HepG2 (cell line): ENCODE data around the gene AOX1. TPM values are rescaled to one million over a fixed set of nuclear protein-coding genes. Genes with fewer than 3 reads are reported as not detected.
"Not testable (repeated sequence)": the region's sequence is repeated elsewhere in the genome, so short reads cannot be mapped to it uniquely, and the experiment has no call there.

Experiments used
- ATAC-seq: fragments of 200-7000 bp; cut with Tn5 transposase; 3 replicates; pipeline ENCODE4 v1.9.1; 2020; ENCODE audit warnings: mild to moderate bottlenecking, moderate library complexity
- BruUV-seq: library from RNA; stranded (reverse); fragments of 400-500 nt; replicated peaks from 2 replicates; lab custom pipeline; 2021; lab: Mats Ljungman, UMichigan
- CTCF ChIA-PET: fragments of 300-600 bp; formaldehyde crosslinking; extraction: SDS; loops from one replicate; lab custom pipeline; 2021; ENCODE audit warnings: low total read pairs, inconsistent platforms, low intra/inter-chr PET ratio; lab: Yijun Ruan, JAX
- POLR2A ChIA-PET: fragments of 350-600 bp; sonication (Branson Sonifier 250); formaldehyde crosslinking; loops from one replicate; lab custom pipeline; 2020; ENCODE audit warnings: antibody characterized with exemption, inconsistent platforms; lab: Yijun Ruan, JAX
- DNase-seq: peaks from one replicate; pipeline ENCODE4 v3.0.0-alpha.2; 2015; ENCODE audit warnings: low spot score
- FAIRE-seq: peaks from 3 replicates; lab custom pipeline; 2011; peaks lifted over from hg19 to GRCh38; lab: Jason Lieb, UNC
- H2AFZ ChIP-seq: one replicate; pipeline ENCODE4 v1.6.1; 2011; ENCODE audit warnings: low read length, inconsistent platforms
- H3K27ac ChIP-seq: fragments of 300-600 bp; 3 replicates; pipeline ENCODE4 v1.8.0; 2011; ENCODE audit warnings: mixed run types, mild to moderate bottlenecking, mixed read lengths, low read length, inconsistent platforms; ENCODE audit not compliant: insufficient read depth; ENCODE audit errors: extremely low read length
- H3K27me3 ChIP-seq, 2 experiments: fragments of 200-600 bp in 1 of 2; 2 replicates in 1 of 2; 3 replicates in 1 of 2; pipeline versions ENCODE4 v1.6.0 to v1.8.0; 2011; ENCODE audit warnings: low read length in 2 of 2, mild to moderate bottlenecking in 2 of 2, moderate library complexity in 2 of 2, inconsistent platforms in 1 of 2; ENCODE audit not compliant: insufficient read depth in 2 of 2, control insufficient read depth in 1 of 2
- H3K36me3 ChIP-seq, 2 experiments: fragments of 200-600 bp in 1 of 2; replicated peaks in 1 of 2; 2 replicates in 1 of 2; 3 replicates in 1 of 2; pipeline versions ENCODE4 v1.5.1 to v1.8.0; 2011; ENCODE audit warnings: low read length in 2 of 2, inconsistent platforms in 1 of 2; ENCODE audit not compliant: insufficient read depth in 2 of 2, control insufficient read depth in 1 of 2
- H3K4me1 ChIP-seq: 2 replicates; pipeline ENCODE4 v1.5.1; 2012; ENCODE audit warnings: low read length, inconsistent platforms; ENCODE audit not compliant: insufficient read depth
- H3K4me2 ChIP-seq: 2 replicates; pipeline ENCODE4 v1.6.0; 2011; ENCODE audit warnings: low read depth, low read length, inconsistent platforms
- H3K4me3 ChIP-seq, 3 experiments: fragments of 200-600 bp in 1 of 3; sonication (generic), shearing (Covaris generic) in 1 of 3; replicated peaks in 1 of 3; 2 replicates each; pipeline ENCODE4 v1.5.1; 2011 to 2016; ENCODE audit warnings: low read length in 3 of 3, inconsistent platforms in 2 of 3, low read depth in 2 of 3, mild to moderate bottlenecking in 2 of 3, control low read depth in 1 of 3, mixed read lengths in 1 of 3; ENCODE audit not compliant: insufficient read depth in 1 of 3
- H3K79me2 ChIP-seq: one replicate; pipeline ENCODE4 v1.6.1; 2011; ENCODE audit warnings: low read length, inconsistent platforms; ENCODE audit not compliant: insufficient read depth
- H3K9ac ChIP-seq: 2 replicates; pipeline ENCODE4 v1.6.0; 2011; ENCODE audit warnings: mild to moderate bottlenecking, low read depth, low read length, inconsistent platforms; ENCODE audit not compliant: insufficient read depth
- H3K9me3 ChIP-seq: 2 replicates; pipeline ENCODE4 v1.5.1; 2012; ENCODE audit warnings: mild to moderate bottlenecking, low read length
- H4K20me1 ChIP-seq: 2 replicates; pipeline ENCODE4 v1.6.0; 2011; ENCODE audit warnings: inconsistent platforms, mild to moderate bottlenecking, low read length, moderate library complexity; ENCODE audit not compliant: insufficient read depth
- HNF4G ChIP-seq, 2 experiments: sonication (generic) in 1 of 2; formaldehyde crosslinking in 1 of 2; IDR thresholded peaks; 2 replicates each; pipeline versions ENCODE4 v1.4.0 to v1.6.1; 2011 to 2020; ENCODE audit warnings: borderline replicate concordance in 2 of 2, low read depth in 2 of 2, mild to moderate bottlenecking in 2 of 2, low read length in 1 of 2, missing genetic modification reagents in 1 of 2, moderate library complexity in 1 of 2
- KLF9 ChIP-seq: IDR thresholded peaks from 2 replicates; pipeline ENCODE4 v1.6.1; 2016; ENCODE audit warnings: low read depth
- NFE2 ChIP-seq: sonication (generic); formaldehyde crosslinking; IDR thresholded peaks from 2 replicates; pipeline ENCODE4 v1.4.0; 2020; ENCODE audit warnings: missing genetic modification reagents
- PHF20 ChIP-seq: sonication (generic); formaldehyde crosslinking; IDR thresholded peaks from 2 replicates; pipeline ENCODE4 v1.5.0; 2020; ENCODE audit warnings: mild to moderate bottlenecking, missing genetic modification reagents
- ZNF136 ChIP-seq: sonication (generic); formaldehyde crosslinking; IDR thresholded peaks from 2 replicates; pipeline ENCODE4 v1.8.1; 2022; ENCODE audit warnings: low read depth, mild to moderate bottlenecking, moderate library complexity, missing genetic modification reagents
- ZNF317 ChIP-seq: sonication (generic); formaldehyde crosslinking; IDR thresholded peaks from 2 replicates; pipeline ENCODE4 v1.5.0; 2020; ENCODE audit warnings: mild to moderate bottlenecking, missing genetic modification reagents
- WGBS: methylation state at CpG from one replicate; pipeline ENCODE4 v1.1.6; 2017; ENCODE audit warnings: low lambda C conversion rate; 5-methylcytosine and 5-hydroxymethylcytosine counted together
- in situ Hi-C: cut with HindIII; loops from 2 replicates; pipeline ENCODE4 v1.10.0; 2017; ENCODE audit warnings: low pct_unique_long_range_greater_than_20kb; ENCODE audit not compliant: extremely low pct_ligation_motif_present
- intact Hi-C: fragments of 100-400 bp; cut with micrococcal nuclease; formaldehyde crosslinking; loops from one replicate; pipeline ENCODE4 v1.10.0; 2022; ENCODE audit not compliant: unreplicated experiment
- polyA plus RNA-seq, 8 experiments: library from polyadenylated mRNA; depleted of rRNA in 3 of 8; stranded (reverse) in 7 of 8; unstranded in 1 of 8; fragments of >200 nt; fragmentation: Illumina TruSeq in 4 of 8; extraction: Trizol in 4 of 8; gene quantifications; 2 replicates each; pipeline versions ENCODE4 v1.2.1 to v1.2.3, GENCODE V29; 2011 to 2016; ENCODE audit warnings: low read depth in 4 of 8, missing spikeins in 1 of 8, mixed read lengths in 1 of 8; ENCODE audit not compliant: insufficient read depth in 1 of 8
- total RNA-seq, 5 experiments: library from RNA; depleted of rRNA; stranded (reverse); fragments of >200 nt; fragmentation: Illumina TruSeq; extraction: Trizol; gene quantifications; 2 replicates each; pipeline ENCODE4 v1.2.3, GENCODE V29; 2016; ENCODE audit warnings: low read depth in 1 of 5
- TF ChIP-seq, protein P1 (sequence below): sonication (generic); formaldehyde crosslinking; conservative IDR thresholded peaks from 2 replicates; pipeline ENCODE4 v1.8.0; 2022; ENCODE audit warnings: missing genetic modification reagents
- TF ChIP-seq, protein P2 (sequence below): sonication (generic); formaldehyde crosslinking; IDR thresholded peaks from 2 replicates; pipeline ENCODE4 v1.4.0; 2020; ENCODE audit warnings: missing genetic modification reagents

The AOX1 gene
- total and polyA plus RNA-seq, 2 of the 13 experiments (the other 11 are each of a cell fraction or from before 2014, with no cell fraction given): 9.2 to 18.0 TPM

DNA sequence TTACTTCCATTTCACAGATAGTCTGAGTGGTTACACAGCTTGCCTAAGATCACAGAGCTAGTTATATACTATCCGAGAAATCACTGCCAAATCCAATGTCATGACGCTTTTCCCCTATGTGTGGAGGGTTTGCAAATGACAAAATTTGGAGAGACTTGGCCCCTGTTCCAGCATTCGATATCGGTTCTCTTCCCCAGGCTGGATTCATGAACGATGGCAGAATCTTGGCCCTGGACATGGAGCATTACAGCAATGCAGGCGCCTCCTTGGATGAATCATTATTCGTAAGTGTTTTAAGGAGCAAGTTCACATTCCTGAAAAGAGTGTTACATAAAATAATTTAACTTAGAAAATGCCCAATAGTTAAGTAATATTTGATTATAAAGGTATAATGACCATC is 55.1 kb downstream of the AOX1 start:
- H3K9ac ChIP-seq: no peak overlapping the region
- H2AFZ ChIP-seq: no peak overlapping the region
- H3K4me2 ChIP-seq: no peak overlapping the region
- no TSS peak for BruUV-seq
- no peaks in the 10 kb centered on the region for H3K27me3 ChIP-seq
- no peak overlapping the region for H3K27ac ChIP-seq
- no peaks in the 10 kb centered on the region for H3K4me1 ChIP-seq
- H3K9me3 ChIP-seq: no peaks in the 10 kb centered on the region
- intact Hi-C loops (no loop called here), in situ Hi-C loops (no loop called here)
- POLR2A ChIA-PET: no interaction called here
- TF ChIP-seq KLF9: no peak
- TF ChIP-seq, protein P1, sequence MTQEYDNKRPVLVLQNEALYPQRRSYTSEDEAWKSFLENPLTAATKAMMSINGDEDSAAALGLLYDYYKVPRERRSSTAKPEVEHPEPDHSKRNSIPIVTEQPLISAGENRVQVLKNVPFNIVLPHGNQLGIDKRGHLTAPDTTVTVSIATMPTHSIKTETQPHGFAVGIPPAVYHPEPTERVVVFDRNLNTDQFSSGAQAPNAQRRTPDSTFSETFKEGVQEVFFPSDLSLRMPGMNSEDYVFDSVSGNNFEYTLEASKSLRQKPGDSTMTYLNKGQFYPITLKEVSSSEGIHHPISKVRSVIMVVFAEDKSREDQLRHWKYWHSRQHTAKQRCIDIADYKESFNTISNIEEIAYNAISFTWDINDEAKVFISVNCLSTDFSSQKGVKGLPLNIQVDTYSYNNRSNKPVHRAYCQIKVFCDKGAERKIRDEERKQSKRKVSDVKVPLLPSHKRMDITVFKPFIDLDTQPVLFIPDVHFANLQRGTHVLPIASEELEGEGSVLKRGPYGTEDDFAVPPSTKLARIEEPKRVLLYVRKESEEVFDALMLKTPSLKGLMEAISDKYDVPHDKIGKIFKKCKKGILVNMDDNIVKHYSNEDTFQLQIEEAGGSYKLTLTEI (CRISPR knock-in tag): no peak
- no peak for TF ChIP-seq PHF20 (CRISPR knock-in tag)
- TF ChIP-seq ZNF136 (CRISPR knock-in tag): no peak
- no peak for ATAC-seq
- DNase-seq: no peak
- CTCF ChIA-PET: no interaction called here
- FAIRE-seq: no peak
- no peaks in the 10 kb centered on the region for H4K20me1 ChIP-seq
- H3K4me3 ChIP-seq: no peak overlapping the region
- H3K79me2 ChIP-seq: no peaks in the 10 kb centered on the region
- peaks cover 0 to 3% of the 10 kb centered on the region in 2 experiments; a peak in 2 of 5 replicates for H3K36me3 ChIP-seq
- 95% methylated on average over 7 of the region's 7 CpGs for WGBS

DNA sequence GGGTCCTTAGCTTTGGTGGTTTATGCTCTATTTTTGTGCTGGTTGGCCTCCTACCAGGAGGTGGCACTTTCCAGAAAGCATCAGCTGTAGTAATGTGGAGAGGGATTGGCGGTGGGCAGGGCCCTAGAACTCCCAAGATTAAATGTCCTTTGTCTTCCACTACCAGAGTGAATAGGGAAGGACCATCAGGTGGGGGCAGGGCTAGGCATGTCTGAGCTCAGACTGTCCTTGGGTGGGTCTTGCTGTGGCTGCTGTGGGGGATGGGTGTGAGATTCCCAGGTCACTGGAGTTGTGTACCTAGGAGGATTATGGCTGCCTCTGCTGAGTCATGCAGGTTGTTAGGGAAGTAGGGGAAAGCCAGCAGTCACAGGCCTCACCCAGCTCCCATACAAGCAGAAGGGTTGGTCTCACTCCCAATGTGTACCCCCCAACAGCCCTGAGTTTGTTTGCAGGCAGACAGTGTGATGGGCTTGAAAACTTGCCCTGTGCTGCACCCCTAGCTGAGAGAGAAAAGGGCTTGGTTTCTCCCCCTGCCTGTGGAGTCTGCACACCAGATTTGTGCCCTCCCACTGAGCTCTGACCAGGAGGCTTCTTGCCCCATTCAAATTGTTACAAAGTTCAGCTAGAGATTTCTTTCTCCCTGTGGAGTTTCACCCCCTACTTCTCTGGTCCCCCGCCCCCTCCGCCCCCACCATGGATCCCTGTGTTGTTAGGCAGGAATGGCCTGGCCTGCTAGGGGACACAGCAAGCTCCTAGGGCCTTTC is 62.9 kb downstream of the AOX1 start:
- FAIRE-seq; intact Hi-C loops; H3K79me2 ChIP-seq; H3K27me3 ChIP-seq; CTCF ChIA-PET; BruUV-seq; H3K9me3 ChIP-seq; H3K4me3 ChIP-seq; H3K36me3 ChIP-seq; in situ Hi-C loops; H4K20me1 ChIP-seq; TF ChIP-seq HNF4G (CRISPR knock-in tag; IDR thresholded peaks at IDR 0.05; ENCODE audit: borderline replicate concordance, low read depth): not testable (repeated sequence)
- peaks cover 30% of the 10 kb centered on the region for H3K4me1 ChIP-seq
- DNase-seq: peak; percentile 56
- POLR2A ChIA-PET: interaction anchor here (0.8 to 3.6 kb wide), 18 partner anchors 10 to 694 kb away, joined by 3 to 58 read pairs (median 4); partner anchors contain the start of genes AOX1 and CLK1
- 0 out of 2 replicates have a peak overlapping the region, but pooled peaks have one; percentile 20 for H3K9ac ChIP-seq
- ATAC-seq: peak; percentile 96
- peak overlapping the region; percentile 44 for H3K4me2 ChIP-seq
- H3K27ac ChIP-seq: peak overlapping the region; percentile 67
- peak overlapping the region; percentile 67 for H2AFZ ChIP-seq
- 76% methylated on average over 3 of the region's 3 CpGs for whole genome bisulfite sequencing
- TF ChIP-seq HNF4G (IDR thresholded peaks at IDR 0.05; ENCODE audit: borderline replicate concordance, low read depth, low read length): 0 out of 2 replicates have a peak, but pooled peaks have one; percentile 13
- peak; percentile 90 for TF ChIP-seq NFE2
- TF ChIP-seq ZNF317 (CRISPR knock-in tag): peak; percentile 41; the same call in 1 of the 2 replicates
- TF ChIP-seq, protein P2, sequence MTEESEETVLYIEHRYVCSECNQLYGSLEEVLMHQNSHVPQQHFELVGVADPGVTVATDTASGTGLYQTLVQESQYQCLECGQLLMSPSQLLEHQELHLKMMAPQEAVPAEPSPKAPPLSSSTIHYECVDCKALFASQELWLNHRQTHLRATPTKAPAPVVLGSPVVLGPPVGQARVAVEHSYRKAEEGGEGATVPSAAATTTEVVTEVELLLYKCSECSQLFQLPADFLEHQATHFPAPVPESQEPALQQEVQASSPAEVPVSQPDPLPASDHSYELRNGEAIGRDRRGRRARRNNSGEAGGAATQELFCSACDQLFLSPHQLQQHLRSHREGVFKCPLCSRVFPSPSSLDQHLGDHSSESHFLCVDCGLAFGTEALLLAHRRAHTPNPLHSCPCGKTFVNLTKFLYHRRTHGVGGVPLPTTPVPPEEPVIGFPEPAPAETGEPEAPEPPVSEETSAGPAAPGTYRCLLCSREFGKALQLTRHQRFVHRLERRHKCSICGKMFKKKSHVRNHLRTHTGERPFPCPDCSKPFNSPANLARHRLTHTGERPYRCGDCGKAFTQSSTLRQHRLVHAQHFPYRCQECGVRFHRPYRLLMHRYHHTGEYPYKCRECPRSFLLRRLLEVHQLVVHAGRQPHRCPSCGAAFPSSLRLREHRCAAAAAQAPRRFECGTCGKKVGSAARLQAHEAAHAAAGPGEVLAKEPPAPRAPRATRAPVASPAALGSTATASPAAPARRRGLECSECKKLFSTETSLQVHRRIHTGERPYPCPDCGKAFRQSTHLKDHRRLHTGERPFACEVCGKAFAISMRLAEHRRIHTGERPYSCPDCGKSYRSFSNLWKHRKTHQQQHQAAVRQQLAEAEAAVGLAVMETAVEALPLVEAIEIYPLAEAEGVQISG (CRISPR knock-in tag): peak; percentile 81
